ENCODE measurements around the gene MAP3K14. TPM values are rescaled to one million over a fixed set of nuclear protein-coding genes. Genes with fewer than 3 reads are reported as not detected.

Gene MAP3K14
- total RNA-seq, 1 experiment from 2014 or later = 9.2 TPM

DNA sequence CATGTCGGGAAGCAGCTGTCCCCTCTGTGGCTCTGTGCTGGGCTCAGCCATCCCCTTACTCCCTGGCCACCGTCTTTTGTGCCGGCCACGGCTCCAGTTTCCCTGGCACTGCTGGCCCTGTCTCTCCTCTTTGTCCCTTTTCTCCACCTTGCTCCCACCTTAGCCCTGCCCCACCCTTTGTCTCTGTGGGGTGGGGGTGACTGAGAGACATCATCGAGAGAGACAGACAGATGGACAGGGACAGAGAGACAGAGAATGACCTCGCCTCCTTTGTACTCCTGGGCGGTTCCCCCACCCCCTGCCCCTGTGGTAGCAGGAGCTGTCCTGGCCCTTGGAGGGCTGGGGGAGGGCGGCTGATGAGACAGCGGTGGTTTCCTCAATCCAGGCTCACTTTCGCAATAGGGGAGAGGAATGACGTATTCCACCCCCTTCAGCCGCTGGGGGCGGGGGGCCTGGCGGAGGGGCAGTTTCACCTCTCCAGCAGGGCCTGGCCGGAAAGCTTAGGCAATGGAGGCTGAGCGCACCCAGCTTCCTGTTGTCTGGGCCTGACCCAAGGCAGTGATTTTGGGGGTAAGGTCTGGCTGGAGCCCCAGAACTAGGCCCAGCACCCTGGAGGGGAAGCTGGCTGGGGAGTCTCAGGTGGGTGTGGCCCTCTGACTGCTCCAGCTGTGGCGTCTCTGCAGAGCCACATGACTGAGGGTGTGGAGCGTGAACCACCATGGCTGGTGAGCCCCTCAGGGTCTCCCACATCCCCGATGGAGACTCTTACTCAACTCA, 87.9 kb downstream of the MAP3K14 start:
- Mint-ChIP-seq H3K36me3 (ENCODE audit: insufficient read depth, unreplicated experiment) (no peaks in the 10 kb centered on the region), H3K27me3 (ENCODE audit: insufficient read depth, unreplicated experiment) (no peaks in the 10 kb centered on the region), H3K27ac (ENCODE audit: low read depth, unreplicated experiment) (peak overlapping the region; percentile 91), H3K4me1 (ENCODE audit: insufficient read depth, unreplicated experiment) (peaks cover 53% of the 10 kb centered on the region), H3K4me3 (ENCODE audit: unreplicated experiment) (peak overlapping the region; percentile 46), H3K9me3 (ENCODE audit: unreplicated experiment) (no peaks in the 10 kb centered on the region)
- TF ChIP-seq, protein P1, sequence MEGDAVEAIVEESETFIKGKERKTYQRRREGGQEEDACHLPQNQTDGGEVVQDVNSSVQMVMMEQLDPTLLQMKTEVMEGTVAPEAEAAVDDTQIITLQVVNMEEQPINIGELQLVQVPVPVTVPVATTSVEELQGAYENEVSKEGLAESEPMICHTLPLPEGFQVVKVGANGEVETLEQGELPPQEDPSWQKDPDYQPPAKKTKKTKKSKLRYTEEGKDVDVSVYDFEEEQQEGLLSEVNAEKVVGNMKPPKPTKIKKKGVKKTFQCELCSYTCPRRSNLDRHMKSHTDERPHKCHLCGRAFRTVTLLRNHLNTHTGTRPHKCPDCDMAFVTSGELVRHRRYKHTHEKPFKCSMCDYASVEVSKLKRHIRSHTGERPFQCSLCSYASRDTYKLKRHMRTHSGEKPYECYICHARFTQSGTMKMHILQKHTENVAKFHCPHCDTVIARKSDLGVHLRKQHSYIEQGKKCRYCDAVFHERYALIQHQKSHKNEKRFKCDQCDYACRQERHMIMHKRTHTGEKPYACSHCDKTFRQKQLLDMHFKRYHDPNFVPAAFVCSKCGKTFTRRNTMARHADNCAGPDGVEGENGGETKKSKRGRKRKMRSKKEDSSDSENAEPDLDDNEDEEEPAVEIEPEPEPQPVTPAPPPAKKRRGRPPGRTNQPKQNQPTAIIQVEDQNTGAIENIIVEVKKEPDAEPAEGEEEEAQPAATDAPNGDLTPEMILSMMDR (IDR thresholded peaks at IDR 0.05; ENCODE audit: unreplicated experiment) = no peak
- intact Hi-C loops (cut with micrococcal nuclease) = no loop called here
- ChIA-PET POLR2A (interaction anchor here (0.5 to 3.5 kb wide), 13 partner anchors 10 to 196 kb away, joined by 3 to 26 read pairs (median 5); partner anchors contain the start of genes HEXIM1, HEXIM2, MAP3K14 and NMT1), CTCF (interaction anchor here (0.6 to 2.2 kb wide), 4 partner anchors 10 to 128 kb away, joined by 3 to 12 read pairs (median 8); partner anchors contain the start of gene ACBD4)
- no TSS peak for BruUV-seq (replicated peaks)
- DNase-seq (ENCODE audit: unreplicated experiment) = peak; percentile 97

- Mint-ChIP-seq H3K36me3 (ENCODE audit: insufficient read depth, unreplicated experiment) (peaks cover 6% of the 10 kb centered on the region), H3K4me3 (ENCODE audit: unreplicated experiment) (peak overlapping the region; percentile 46), H3K9me3 (ENCODE audit: unreplicated experiment) (no peaks in the 10 kb centered on the region), H3K27ac (ENCODE audit: low read depth, unreplicated experiment) (peak overlapping the region; percentile 91), H3K27me3 (ENCODE audit: insufficient read depth, unreplicated experiment) (no peaks in the 10 kb centered on the region), H3K4me1 (ENCODE audit: insufficient read depth, unreplicated experiment) (peaks cover 62% of the 10 kb centered on the region)
- peak; percentile 56 for DNase-seq (ENCODE audit: unreplicated experiment)
- TSS peak; percentile 28 for BruUV-seq (replicated peaks)
- TF ChIP-seq, protein P1 (IDR thresholded peaks at IDR 0.05; ENCODE audit: unreplicated experiment) = no peak
- intact Hi-C loops (cut with micrococcal nuclease) = no loop called here
- ChIA-PET POLR2A (interaction anchor here (0.5 to 3.5 kb wide), 11 partner anchors 9 to 197 kb away, joined by 3 to 26 read pairs (median 6); partner anchors contain the start of genes HEXIM1, HEXIM2, MAP3K14 and NMT1), CTCF (interaction anchor here (0.5 to 2.2 kb wide), 8 partner anchors 9 to 93 kb away, joined by 3 to 12 read pairs (median 4); partner anchors contain the start of genes ACBD4 and MAP3K14)
Observed at GRCh38 chr17:45227926-45228762, 88.7 kb downstream of the MAP3K14 start.

- Mint-ChIP-seq H3K27ac (ENCODE audit: low read depth, unreplicated experiment) (peak overlapping the region; percentile 91), H3K4me3 (ENCODE audit: unreplicated experiment) (no peak overlapping the region), H3K27me3 (ENCODE audit: insufficient read depth, unreplicated experiment) (no peaks in the 10 kb centered on the region), H3K36me3 (ENCODE audit: insufficient read depth, unreplicated experiment) (peaks cover 6% of the 10 kb centered on the region), H3K4me1 (ENCODE audit: insufficient read depth, unreplicated experiment) (peaks cover 65% of the 10 kb centered on the region), H3K9me3 (ENCODE audit: unreplicated experiment) (no peaks in the 10 kb centered on the region)
- ChIA-PET POLR2A (interaction anchor here (0.7 to 2.6 kb wide), 4 partner anchors 20 to 198 kb away, joined by 3 to 14 read pairs (median 4); partner anchors contain the start of gene HEXIM1), CTCF (interaction anchor here (0.5 to 2.2 kb wide), 7 partner anchors 8 to 93 kb away, joined by 3 to 12 read pairs (median 3); partner anchors contain the start of genes ACBD4 and MAP3K14)
- DNase-seq (ENCODE audit: unreplicated experiment) = peak; percentile 39
- no TSS peak for BruUV-seq (replicated peaks)
- TF ChIP-seq, protein P1 (IDR thresholded peaks at IDR 0.05; ENCODE audit: unreplicated experiment) = no peak
- intact Hi-C loops (cut with micrococcal nuclease) = no loop called here
Observed at GRCh38 chr17:45227101-45227925, 89.5 kb downstream of the MAP3K14 start.

All from MCF 10A (cell line).